Endothelial cell (in vitro differentiated cells): ENCODE data around the gene TANC2. TPM values are rescaled to one million over a fixed set of nuclear protein-coding genes. Genes with fewer than 3 reads are reported as not detected.

ENCODE experiments used
- DNase-seq: peaks from one replicate; pipeline ENCODE4 v3.0.0; 2021; ENCODE audit warnings: low spot score
- H3K27ac Mint-ChIP-seq: one replicate; pipeline ENCODE4 v1.8.0; 2021; ENCODE audit warnings: mixed read lengths, inconsistent platforms; ENCODE audit not compliant: unreplicated experiment
- H3K27me3 Mint-ChIP-seq: one replicate; pipeline ENCODE4 v1.8.0; 2021; ENCODE audit warnings: mild to moderate bottlenecking, moderate library complexity, mixed read lengths, inconsistent platforms; ENCODE audit not compliant: unreplicated experiment
- H3K36me3 Mint-ChIP-seq: one replicate; pipeline ENCODE4 v1.8.0; 2021; ENCODE audit warnings: mild to moderate bottlenecking, low read depth, mixed read lengths, inconsistent platforms; ENCODE audit not compliant: unreplicated experiment
- H3K4me1 Mint-ChIP-seq: one replicate; pipeline ENCODE4 v1.8.0; 2021; ENCODE audit warnings: mild to moderate bottlenecking, mixed read lengths, inconsistent platforms; ENCODE audit not compliant: unreplicated experiment
- H3K4me3 Mint-ChIP-seq: one replicate; pipeline ENCODE4 v1.8.0; 2021; ENCODE audit warnings: mild to moderate bottlenecking, mixed read lengths, inconsistent platforms; ENCODE audit not compliant: unreplicated experiment
- H3K9me3 Mint-ChIP-seq: one replicate; pipeline ENCODE4 v1.8.0; 2021; ENCODE audit warnings: mixed read lengths, inconsistent platforms; ENCODE audit not compliant: unreplicated experiment
- total RNA-seq: library from RNA; stranded (reverse); fragmentation: NEBNext Ultra II Directional; extraction: Animal tissue kit (Norgen Biotek cat#: 25700); gene quantifications from one replicate; pipeline ENCODE4 v1.2.1, GENCODE V29; 2021; ENCODE audit not compliant: unreplicated experiment
- TF ChIP-seq, protein P1 (sequence below): fragments of 200-600 bp; sonication (generic); IDR thresholded peaks from one replicate; pipeline ENCODE4 v1.5.0; 2021; ENCODE audit warnings: antibody characterized with exemption; ENCODE audit not compliant: unreplicated experiment

The TANC2 gene
- total RNA-seq, 1 donor from 2014 or later = 86.1 TPM

DNA sequence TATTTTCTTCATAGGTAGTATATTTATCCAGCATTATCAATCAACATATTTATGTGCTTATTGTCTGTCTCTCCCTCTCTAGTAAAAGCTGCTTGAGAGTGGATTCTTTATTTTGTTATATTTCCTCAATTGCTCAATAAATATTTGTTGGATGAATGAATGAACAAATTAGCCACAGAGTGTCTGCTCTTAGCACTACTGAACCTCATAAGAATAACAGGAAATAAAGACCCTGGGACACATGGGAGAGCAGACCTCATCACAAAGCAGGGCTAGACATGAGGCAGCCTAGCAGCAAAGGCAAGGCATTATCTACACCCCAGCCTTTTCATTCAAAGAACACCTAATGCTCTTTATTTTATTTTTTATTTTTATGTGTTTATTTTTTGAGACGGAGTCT is 34.9 kb upstream of the TANC2 start:
- H3K27me3 Mint-ChIP-seq = no peaks in the 10 kb centered on the region
- TF ChIP-seq, protein P1, sequence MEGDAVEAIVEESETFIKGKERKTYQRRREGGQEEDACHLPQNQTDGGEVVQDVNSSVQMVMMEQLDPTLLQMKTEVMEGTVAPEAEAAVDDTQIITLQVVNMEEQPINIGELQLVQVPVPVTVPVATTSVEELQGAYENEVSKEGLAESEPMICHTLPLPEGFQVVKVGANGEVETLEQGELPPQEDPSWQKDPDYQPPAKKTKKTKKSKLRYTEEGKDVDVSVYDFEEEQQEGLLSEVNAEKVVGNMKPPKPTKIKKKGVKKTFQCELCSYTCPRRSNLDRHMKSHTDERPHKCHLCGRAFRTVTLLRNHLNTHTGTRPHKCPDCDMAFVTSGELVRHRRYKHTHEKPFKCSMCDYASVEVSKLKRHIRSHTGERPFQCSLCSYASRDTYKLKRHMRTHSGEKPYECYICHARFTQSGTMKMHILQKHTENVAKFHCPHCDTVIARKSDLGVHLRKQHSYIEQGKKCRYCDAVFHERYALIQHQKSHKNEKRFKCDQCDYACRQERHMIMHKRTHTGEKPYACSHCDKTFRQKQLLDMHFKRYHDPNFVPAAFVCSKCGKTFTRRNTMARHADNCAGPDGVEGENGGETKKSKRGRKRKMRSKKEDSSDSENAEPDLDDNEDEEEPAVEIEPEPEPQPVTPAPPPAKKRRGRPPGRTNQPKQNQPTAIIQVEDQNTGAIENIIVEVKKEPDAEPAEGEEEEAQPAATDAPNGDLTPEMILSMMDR = no peak
- no peaks in the 10 kb centered on the region for H3K9me3 Mint-ChIP-seq
- H3K36me3 Mint-ChIP-seq = no peaks in the 10 kb centered on the region
- no peak overlapping the region for H3K27ac Mint-ChIP-seq
- no peak for DNase-seq
- H3K4me3 Mint-ChIP-seq = no peak overlapping the region
- H3K4me1 Mint-ChIP-seq = peaks cover 3% of the 10 kb centered on the region

DNA sequence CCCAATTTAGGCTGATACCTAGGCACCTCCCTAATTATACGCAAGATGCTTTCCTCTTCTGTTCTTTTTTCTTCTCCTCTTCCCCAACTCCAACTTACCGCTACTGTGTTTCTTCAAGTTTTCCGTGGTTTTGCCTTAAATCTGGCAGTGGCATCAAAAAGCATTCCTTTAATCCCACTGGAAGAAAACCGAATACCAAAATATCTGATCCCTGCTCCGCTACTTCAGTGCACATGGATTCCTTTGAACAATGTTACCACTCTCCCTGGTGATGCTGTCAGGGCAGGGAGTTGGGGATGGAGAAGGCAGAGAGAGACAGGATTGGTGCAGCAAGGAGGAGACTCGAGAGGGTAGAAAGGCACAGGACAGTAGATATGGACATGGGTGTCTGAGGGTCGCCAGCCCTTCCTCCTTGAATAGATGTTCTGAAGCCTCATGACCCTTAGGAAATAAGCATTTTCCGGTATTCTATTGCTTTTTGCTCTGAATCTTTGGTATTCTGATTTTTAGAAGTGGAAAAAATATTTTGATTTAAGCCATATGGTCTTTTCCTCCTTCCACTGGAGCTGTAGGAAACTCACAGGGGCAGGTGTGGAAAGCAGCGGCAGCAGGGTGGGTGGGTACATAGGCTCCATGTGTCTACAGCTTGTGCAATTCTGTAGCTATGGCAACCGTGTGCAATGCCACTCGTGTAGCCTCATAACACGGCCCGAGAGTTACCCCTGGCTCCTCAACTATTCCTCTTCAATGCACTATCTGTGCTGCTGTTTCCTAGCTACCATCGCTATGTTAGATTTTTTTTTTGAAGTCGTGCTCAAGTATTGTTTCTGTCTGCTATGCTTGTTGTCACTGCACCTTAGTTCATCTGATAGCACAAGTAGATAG is 32.3 kb upstream of the TANC2 start:
- Mint-ChIP-seq H3K27me3 (no peaks in the 10 kb centered on the region), H3K36me3 (no peaks in the 10 kb centered on the region), H3K4me3 (no peak overlapping the region), H3K4me1 (no peaks in the 10 kb centered on the region), H3K9me3 (no peaks in the 10 kb centered on the region), H3K27ac (no peak overlapping the region)
- TF ChIP-seq, protein P1 = no peak
- no peak for DNase-seq

DNA sequence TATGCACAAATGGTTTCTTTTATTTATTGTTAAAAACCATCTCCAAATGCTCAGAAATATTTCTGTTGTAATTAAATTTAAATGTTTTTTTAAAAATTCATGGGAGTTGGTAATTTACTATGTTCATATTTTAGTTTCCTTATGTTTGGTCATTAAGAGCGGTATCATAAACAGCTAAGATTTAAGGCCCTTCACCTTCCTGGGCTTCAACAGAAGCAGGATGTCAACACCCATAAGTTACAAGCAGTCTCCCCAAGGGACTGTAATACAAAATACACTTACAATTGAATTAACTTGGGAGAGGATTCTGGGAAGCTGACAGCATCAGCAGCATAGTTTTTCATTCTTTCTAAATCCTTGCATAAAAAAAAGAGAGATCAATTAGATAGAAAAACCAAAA is 30.9 kb upstream of the TANC2 start:
- H3K27me3 Mint-ChIP-seq = no peaks in the 10 kb centered on the region
- no peak overlapping the region for H3K4me3 Mint-ChIP-seq
- H3K36me3 Mint-ChIP-seq = no peaks in the 10 kb centered on the region
- TF ChIP-seq, protein P1 = no peak
- H3K9me3 Mint-ChIP-seq = no peaks in the 10 kb centered on the region
- peak overlapping the region; percentile 4 for H3K27ac Mint-ChIP-seq
- no peak for DNase-seq
- H3K4me1 Mint-ChIP-seq = no peaks in the 10 kb centered on the region

DNA sequence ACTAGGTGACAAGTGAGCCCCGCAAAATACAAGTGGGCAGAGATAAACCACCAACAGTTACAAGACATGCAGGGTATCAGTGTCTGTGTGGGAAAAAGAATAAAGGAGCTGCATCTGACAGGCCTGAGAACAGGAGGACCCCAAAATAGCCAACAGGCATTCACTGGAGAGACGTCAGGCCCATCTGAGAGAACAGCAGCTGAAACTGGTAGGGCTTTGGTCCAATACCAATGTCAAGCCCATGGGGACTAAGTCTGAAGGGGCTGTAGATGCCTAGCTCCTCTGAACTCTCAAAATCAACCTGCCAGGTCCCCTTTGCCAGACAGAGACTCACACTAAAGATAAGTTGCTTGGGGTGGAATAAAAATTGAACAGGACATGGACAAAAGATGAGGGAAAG is 30.5 kb upstream of the TANC2 start:
- TF ChIP-seq, protein P1 = no peak
- Mint-ChIP-seq H3K36me3 (no peaks in the 10 kb centered on the region), H3K9me3 (no peaks in the 10 kb centered on the region), H3K4me1 (no peaks in the 10 kb centered on the region), H3K27ac (peak overlapping the region; percentile 4), H3K4me3 (no peak overlapping the region), H3K27me3 (no peaks in the 10 kb centered on the region)
- no peak for DNase-seq

DNA sequence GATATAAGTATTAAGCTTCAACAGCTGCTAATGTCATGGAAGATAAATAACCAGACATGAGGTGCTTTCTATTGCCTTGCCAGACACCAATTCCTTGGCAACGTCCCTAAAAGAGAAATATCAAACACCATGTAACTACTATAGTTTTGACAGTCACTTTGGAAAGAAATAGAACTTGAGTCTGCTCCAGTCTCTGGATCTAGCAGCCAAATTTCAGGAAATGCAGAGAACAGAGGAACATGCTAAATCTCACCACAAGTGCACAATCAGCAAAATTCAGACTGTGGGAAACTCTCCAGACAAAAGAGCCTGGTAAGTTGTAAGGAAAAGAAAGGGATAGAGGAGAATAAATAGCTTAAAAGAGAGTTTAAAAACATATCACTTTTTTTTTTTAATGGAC is 28.4 kb upstream of the TANC2 start:
- H3K9me3 Mint-ChIP-seq = no peaks in the 10 kb centered on the region
- TF ChIP-seq, protein P1 = no peak
- peaks cover 4% of the 10 kb centered on the region for H3K36me3 Mint-ChIP-seq
- no peak for DNase-seq
- no peaks in the 10 kb centered on the region for H3K27me3 Mint-ChIP-seq
- H3K4me1 Mint-ChIP-seq = no peaks in the 10 kb centered on the region
- no peak overlapping the region for H3K4me3 Mint-ChIP-seq
- H3K27ac Mint-ChIP-seq = no peak overlapping the region
